Measurements from ENCODE around the gene NUTM2E.
"Not testable (repeated sequence)": the region's sequence is repeated elsewhere in the genome, so short reads cannot be mapped to it uniquely, and the experiment has no call there.

NUTM2E gene

GRCh38 chr10:79816290-79816689, 10.2 kb upstream of the NUTM2E start:
- not testable (repeated sequence) for H3K36me3 ChIP-seq (ENCODE audit: control insufficient read depth, insufficient read depth, low read length); H3K9me3 ChIP-seq (ENCODE audit: control insufficient read depth, insufficient read depth, low read depth, low read length); H3K27ac ChIP-seq (ENCODE audit: low read depth, low read length); H3K9ac ChIP-seq (ENCODE audit: low read length); H3K4me3 ChIP-seq (ENCODE audit: low read depth, low read length); H3K4me1 ChIP-seq (ENCODE audit: control insufficient read depth, insufficient read depth, low read length); H3K27me3 ChIP-seq (ENCODE audit: control insufficient read depth, insufficient read depth, low read length)

- not testable (repeated sequence) for H3K4me3 ChIP-seq (ENCODE audit: low read depth, low read length); H3K27me3 ChIP-seq (ENCODE audit: control insufficient read depth, insufficient read depth, low read length); H3K9ac ChIP-seq (ENCODE audit: low read length); H3K4me1 ChIP-seq (ENCODE audit: control insufficient read depth, insufficient read depth, low read length); H3K36me3 ChIP-seq (ENCODE audit: control insufficient read depth, insufficient read depth, low read length); H3K9me3 ChIP-seq (ENCODE audit: control insufficient read depth, insufficient read depth, low read depth, low read length); H3K27ac ChIP-seq (ENCODE audit: low read depth, low read length)
Observed at GRCh38 chr10:79823387-79823786, 3.2 kb upstream of the NUTM2E start.

GRCh38 chr10:79825587-79826011, 940 bp upstream of the NUTM2E start:
- H3K9me3 ChIP-seq (ENCODE audit: control insufficient read depth, insufficient read depth, low read depth, low read length); H3K27ac ChIP-seq (ENCODE audit: low read depth, low read length); H3K27me3 ChIP-seq (ENCODE audit: control insufficient read depth, insufficient read depth, low read length); H3K36me3 ChIP-seq (ENCODE audit: control insufficient read depth, insufficient read depth, low read length); H3K4me1 ChIP-seq (ENCODE audit: control insufficient read depth, insufficient read depth, low read length): not testable (repeated sequence)
- Histone ChIP-seq H3K9ac (ENCODE audit: low read length) (peak overlapping the region; percentile 66), H3K4me3 (ENCODE audit: low read depth, low read length) (peak overlapping the region; percentile 65)

GRCh38 chr10:79826131-79826495, 426 bp upstream of the NUTM2E start:
- Histone ChIP-seq H3K4me3 (ENCODE audit: low read depth, low read length) (peak overlapping the region; percentile 75), H3K9ac (ENCODE audit: low read length) (peak overlapping the region; percentile 69)
- H3K27me3 ChIP-seq (ENCODE audit: control insufficient read depth, insufficient read depth, low read length); H3K9me3 ChIP-seq (ENCODE audit: control insufficient read depth, insufficient read depth, low read depth, low read length); H3K36me3 ChIP-seq (ENCODE audit: control insufficient read depth, insufficient read depth, low read length); H3K4me1 ChIP-seq (ENCODE audit: control insufficient read depth, insufficient read depth, low read length); H3K27ac ChIP-seq (ENCODE audit: low read depth, low read length): not testable (repeated sequence)

DNA sequence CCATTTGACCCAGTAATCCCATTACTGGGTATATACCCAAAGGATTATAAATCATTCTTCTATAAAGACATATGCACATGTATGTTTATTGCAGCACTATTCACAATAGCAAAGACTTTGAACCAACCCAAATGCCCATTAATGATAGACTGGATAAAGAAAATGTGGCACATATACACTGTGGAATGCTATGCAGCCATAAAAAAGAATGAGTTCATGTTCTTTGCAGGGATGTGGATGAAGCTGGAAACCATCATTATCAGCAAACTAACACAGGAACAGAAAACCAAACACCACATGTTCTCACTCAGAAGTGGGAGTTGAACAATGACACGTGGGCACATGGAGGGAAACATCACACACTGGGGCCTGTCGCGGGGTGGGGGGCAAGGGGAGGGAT, 7.3 kb downstream of the NUTM2E start:
- not testable (repeated sequence) for H3K4me3 ChIP-seq (ENCODE audit: low read depth, low read length); H3K9me3 ChIP-seq (ENCODE audit: control insufficient read depth, insufficient read depth, low read depth, low read length); H3K9ac ChIP-seq (ENCODE audit: low read length); H3K27ac ChIP-seq (ENCODE audit: low read depth, low read length); H3K36me3 ChIP-seq (ENCODE audit: control insufficient read depth, insufficient read depth, low read length); H3K27me3 ChIP-seq (ENCODE audit: control insufficient read depth, insufficient read depth, low read length); H3K4me1 ChIP-seq (ENCODE audit: control insufficient read depth, insufficient read depth, low read length)

- not testable (repeated sequence) for H3K27ac ChIP-seq (ENCODE audit: low read depth, low read length); H3K9ac ChIP-seq (ENCODE audit: low read length); H3K4me1 ChIP-seq (ENCODE audit: control insufficient read depth, insufficient read depth, low read length); H3K9me3 ChIP-seq (ENCODE audit: control insufficient read depth, insufficient read depth, low read depth, low read length); H3K27me3 ChIP-seq (ENCODE audit: control insufficient read depth, insufficient read depth, low read length); H3K4me3 ChIP-seq (ENCODE audit: low read depth, low read length); H3K36me3 ChIP-seq (ENCODE audit: control insufficient read depth, insufficient read depth, low read length)
Observed at GRCh38 chr10:79835891-79836290, 9.4 kb downstream of the NUTM2E start.

DNA sequence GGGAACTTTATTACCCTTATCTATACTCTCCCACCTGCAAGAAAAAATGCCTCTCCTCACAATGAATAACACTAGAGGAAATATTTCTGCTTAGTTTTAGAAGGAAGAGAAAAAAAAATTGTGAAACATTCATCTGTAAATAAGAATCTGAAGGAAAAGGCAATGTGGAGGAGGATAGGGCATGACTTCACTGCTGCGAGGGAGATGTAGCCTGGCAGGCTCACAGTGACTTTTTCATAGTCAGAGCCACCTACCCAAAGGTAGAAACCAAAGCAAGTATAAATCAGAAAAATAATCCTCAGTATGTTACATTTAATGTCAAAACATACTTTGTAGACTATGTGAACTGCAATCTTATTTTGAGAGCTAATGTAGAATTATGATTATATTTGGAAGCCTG, 10.4 kb downstream of the NUTM2E start:
- not testable (repeated sequence) for H3K27ac ChIP-seq (ENCODE audit: low read depth, low read length); H3K9ac ChIP-seq (ENCODE audit: low read length); H3K27me3 ChIP-seq (ENCODE audit: control insufficient read depth, insufficient read depth, low read length); H3K36me3 ChIP-seq (ENCODE audit: control insufficient read depth, insufficient read depth, low read length); H3K4me1 ChIP-seq (ENCODE audit: control insufficient read depth, insufficient read depth, low read length); H3K4me3 ChIP-seq (ENCODE audit: low read depth, low read length); H3K9me3 ChIP-seq (ENCODE audit: control insufficient read depth, insufficient read depth, low read depth, low read length)

DNA sequence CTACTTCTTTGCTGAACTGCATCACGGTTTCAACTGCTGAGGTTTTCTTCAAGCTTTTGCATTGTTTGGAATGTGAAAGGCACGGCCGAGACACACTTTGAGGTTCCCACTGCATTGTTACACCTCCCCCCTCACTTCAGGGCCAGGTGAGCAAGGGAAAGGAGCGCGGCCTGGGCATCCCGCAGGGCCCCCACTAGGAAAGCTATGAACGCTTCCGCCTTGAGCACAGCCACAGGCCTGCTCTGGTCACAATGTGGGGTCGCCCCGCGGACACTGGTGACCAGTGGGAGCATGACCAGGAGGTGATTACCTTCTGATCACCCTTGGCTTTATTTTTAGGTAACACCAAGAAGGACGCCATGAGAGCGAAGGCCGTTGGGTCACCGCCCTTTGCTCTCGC, 11.9 kb downstream of the NUTM2E start:
- H3K4me1 ChIP-seq (ENCODE audit: control insufficient read depth, insufficient read depth, low read length); H3K4me3 ChIP-seq (ENCODE audit: low read depth, low read length); H3K27ac ChIP-seq (ENCODE audit: low read depth, low read length); H3K9ac ChIP-seq (ENCODE audit: low read length); H3K9me3 ChIP-seq (ENCODE audit: control insufficient read depth, insufficient read depth, low read depth, low read length); H3K36me3 ChIP-seq (ENCODE audit: control insufficient read depth, insufficient read depth, low read length); H3K27me3 ChIP-seq (ENCODE audit: control insufficient read depth, insufficient read depth, low read length): not testable (repeated sequence)

DNA sequence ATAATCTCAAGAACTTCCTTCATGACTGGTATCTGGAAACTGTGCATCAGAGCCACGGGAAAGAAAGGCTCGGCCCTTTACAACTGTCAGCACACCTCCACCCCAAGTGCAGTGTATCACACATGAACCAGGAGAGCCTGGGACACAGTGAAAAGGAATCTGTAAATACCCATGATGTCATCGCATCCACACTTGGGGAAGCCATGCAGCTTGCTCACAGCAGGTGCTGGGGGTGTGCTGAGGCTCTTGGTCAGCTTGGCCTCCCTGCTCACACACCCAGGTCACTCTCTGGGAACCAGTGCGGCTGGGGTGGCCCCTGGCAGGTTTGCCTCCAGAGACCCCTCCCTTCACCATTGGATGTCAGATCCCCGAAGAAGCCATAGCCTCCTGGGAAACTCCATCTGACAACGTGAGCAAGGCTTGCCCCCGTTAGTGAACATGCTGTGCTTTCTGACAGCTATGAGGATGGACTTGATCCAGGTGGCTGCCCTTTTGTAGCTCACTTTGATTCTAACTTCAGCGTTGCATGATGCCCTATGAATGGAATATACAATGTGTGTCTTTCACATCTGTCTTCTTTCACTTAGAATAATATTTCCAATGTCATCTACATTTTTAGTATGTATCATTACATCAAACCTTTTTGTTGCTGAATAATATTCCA, 26.8 kb downstream of the NUTM2E start:
- not testable (repeated sequence) for H3K36me3 ChIP-seq (ENCODE audit: control insufficient read depth, insufficient read depth, low read length); H3K4me1 ChIP-seq (ENCODE audit: control insufficient read depth, insufficient read depth, low read length); H3K27ac ChIP-seq (ENCODE audit: low read depth, low read length); H3K4me3 ChIP-seq (ENCODE audit: low read depth, low read length); H3K9ac ChIP-seq (ENCODE audit: low read length); H3K9me3 ChIP-seq (ENCODE audit: control insufficient read depth, insufficient read depth, low read depth, low read length); H3K27me3 ChIP-seq (ENCODE audit: control insufficient read depth, insufficient read depth, low read length)

DNA sequence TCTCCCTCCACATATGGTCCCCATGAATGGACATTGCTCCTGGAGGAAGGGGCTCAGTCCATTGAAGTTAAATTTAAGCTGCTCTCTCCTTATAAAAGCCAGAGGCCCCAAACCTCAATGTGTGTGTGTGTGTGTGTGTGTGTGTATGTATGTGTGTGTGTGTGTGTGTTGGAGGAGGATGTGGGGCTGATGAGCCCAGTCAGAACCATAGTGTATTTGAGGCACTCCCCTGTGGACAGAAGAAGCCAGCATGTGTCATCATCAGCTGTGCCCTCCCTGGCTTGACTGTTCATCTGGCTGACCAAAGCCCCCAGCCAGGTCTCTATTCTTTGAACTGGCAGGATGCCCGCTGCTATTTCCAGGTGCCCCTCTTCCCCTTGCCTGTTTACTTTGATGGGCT, 35.7 kb downstream of the NUTM2E start:
- H3K9ac ChIP-seq (ENCODE audit: low read length); H3K4me3 ChIP-seq (ENCODE audit: low read depth, low read length); H3K27me3 ChIP-seq (ENCODE audit: control insufficient read depth, insufficient read depth, low read length); H3K4me1 ChIP-seq (ENCODE audit: control insufficient read depth, insufficient read depth, low read length); H3K9me3 ChIP-seq (ENCODE audit: control insufficient read depth, insufficient read depth, low read depth, low read length); H3K36me3 ChIP-seq (ENCODE audit: control insufficient read depth, insufficient read depth, low read length); H3K27ac ChIP-seq (ENCODE audit: low read depth, low read length): not testable (repeated sequence)

GRCh38 chr10:79862803-79863202, 36.3 kb downstream of the NUTM2E start:
- not testable (repeated sequence) for H3K27me3 ChIP-seq (ENCODE audit: control insufficient read depth, insufficient read depth, low read length); H3K36me3 ChIP-seq (ENCODE audit: control insufficient read depth, insufficient read depth, low read length); H3K27ac ChIP-seq (ENCODE audit: low read depth, low read length); H3K4me3 ChIP-seq (ENCODE audit: low read depth, low read length); H3K9me3 ChIP-seq (ENCODE audit: control insufficient read depth, insufficient read depth, low read depth, low read length); H3K4me1 ChIP-seq (ENCODE audit: control insufficient read depth, insufficient read depth, low read length); H3K9ac ChIP-seq (ENCODE audit: low read length)

GRCh38 chr10:79866903-79867551, 40.5 kb downstream of the NUTM2E start:
- not testable (repeated sequence) for H3K27ac ChIP-seq (ENCODE audit: low read depth, low read length); H3K4me1 ChIP-seq (ENCODE audit: control insufficient read depth, insufficient read depth, low read length); H3K9me3 ChIP-seq (ENCODE audit: control insufficient read depth, insufficient read depth, low read depth, low read length); H3K9ac ChIP-seq (ENCODE audit: low read length); H3K4me3 ChIP-seq (ENCODE audit: low read depth, low read length); H3K27me3 ChIP-seq (ENCODE audit: control insufficient read depth, insufficient read depth, low read length); H3K36me3 ChIP-seq (ENCODE audit: control insufficient read depth, insufficient read depth, low read length)

Data from HUES6 (cell line).